HG03196 (cell line): ENCODE results near the gene LGALS9.

Experiments used
- ATAC-seq: cut with Tn5 transposase; IDR thresholded peaks from one replicate; pipeline ENCODE4 v1.9.1; 2021; ENCODE audit not compliant: unreplicated experiment

The LGALS9 gene

DNA sequence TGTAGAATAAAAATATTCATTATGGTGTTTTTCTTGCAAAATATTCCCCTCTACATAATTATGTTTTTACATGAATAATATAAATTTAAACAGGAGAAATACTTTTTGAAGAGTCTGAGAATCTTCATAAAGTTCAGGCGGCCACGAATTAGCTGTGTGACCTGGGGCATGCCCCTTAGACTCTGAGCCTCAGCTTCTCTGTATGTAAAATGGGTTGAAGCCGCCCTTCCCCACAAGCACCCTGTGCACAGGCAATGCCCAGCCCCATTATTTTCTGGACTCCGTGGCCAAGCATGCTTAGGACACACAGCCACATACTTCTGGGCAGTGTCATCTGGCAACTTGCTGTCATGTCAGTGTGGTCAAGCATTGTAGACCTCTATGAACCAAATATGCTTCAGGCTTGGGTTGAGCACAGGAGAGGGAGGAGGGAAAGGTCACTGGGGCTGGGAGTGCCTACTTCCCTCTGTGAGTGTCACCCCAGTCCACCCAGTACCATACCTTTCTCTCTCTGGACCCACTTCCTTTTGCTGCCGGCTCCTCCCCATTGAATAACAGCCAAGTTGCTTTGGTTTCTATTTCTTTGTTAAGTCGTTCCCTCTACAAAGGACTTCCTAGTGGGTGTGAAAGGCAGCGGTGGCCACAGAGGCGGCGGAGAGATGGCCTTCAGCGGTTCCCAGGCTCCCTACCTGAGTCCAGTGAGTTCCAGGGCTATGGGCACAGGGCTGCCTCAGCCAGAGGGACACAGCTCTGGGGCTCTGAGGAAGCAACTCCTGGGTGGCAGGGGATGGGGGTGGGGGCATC, at the start of gene LGALS9:
LGALS9 (plus strand) TSS at position 582 of the 804 bp plus-strand sequence; CDS start at position 660, 78 bp downstream.
- ATAC-seq: no peak

DNA sequence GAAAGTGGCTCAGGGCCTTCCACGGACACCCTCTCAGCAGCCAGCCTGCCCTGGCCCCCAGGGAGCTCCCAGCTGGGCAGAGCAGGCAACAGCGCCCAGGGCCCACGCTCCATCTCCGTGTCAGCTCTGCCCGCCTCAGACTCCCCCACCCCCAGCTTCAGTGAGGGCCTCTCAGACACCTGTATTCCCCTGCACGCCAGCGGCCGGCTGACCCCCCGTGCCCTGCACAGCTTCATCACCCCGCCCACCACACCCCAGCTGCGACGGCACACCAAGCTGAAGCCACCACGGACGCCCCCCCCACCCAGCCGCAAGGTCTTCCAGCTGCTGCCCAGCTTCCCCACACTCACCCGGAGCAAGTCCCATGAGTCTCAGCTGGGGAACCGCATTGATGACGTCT, 48.3 kb upstream of the LGALS9 start:
- ATAC-seq: no peak

DNA sequence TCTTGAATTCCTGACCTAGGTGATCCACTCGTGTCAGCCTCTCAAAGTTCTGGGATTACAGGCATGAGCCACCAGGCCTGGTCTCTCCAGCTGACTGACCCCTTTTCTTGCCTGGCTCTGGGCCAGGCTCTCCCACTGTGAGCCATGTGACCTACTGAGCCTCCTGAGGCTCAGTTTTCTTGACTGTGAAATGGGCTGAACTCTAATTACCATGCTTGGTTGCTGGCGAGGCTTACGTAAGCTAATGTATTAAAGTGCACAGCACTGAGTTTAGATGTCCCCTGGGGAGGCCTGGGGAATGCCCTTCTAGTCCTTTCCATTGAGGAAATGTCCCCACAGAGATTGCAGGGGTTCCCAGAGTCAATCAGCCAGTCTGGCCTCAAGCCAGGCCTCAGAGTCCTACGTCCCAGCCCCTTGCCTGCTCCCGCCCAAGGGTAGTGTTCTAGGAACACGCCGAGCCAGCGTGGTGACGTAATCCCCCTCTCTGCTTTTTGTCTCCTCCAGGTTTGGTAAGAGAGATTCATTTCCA, 45.8 kb upstream of the LGALS9 start:
- ATAC-seq: no peak

DNA sequence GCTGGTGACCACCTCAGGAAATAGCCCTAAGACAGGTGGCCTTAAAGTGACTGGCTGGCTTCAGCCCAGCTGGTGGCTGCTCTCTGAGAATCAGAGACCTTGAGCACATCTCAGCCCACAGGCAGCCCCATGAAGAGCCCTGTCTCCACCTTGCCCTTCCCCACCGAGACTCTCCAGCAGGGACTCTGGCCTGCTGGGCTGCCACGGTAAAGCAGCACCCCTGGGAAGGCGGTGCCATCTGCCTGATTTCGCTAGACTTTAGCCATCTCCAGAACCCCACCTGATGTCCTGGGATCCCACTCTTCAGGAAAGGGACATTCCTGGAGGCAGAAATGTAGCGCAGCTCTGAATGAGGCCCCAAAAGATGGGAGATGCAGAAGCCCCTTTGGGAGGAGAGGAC, 45.2 kb upstream of the LGALS9 start:
- ATAC-seq: no peak

DNA sequence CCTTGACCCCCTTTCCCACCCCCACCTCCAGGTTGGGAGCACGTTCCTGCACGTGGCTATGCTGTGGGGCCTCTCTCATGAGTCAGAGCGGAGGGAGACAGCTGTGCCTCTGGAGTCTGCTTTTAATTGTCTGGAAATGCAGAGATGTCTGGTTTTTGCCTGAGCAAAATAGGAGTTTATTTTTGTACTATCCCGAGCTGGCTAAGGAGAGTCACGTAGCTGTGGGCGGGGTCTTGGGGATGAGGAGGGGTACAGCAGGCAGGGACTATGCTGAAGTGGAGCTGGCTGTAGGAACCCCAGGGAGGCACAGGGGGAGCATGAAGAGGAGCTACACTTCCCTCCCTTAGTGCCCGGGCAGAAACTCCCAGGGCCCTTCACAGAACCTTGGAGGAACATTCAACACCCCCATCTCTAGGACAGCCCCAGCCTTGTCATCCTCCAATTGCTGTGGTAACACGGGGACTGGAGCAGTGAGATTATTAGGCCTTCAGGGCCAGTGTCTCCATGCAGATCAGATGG, 44.7 kb upstream of the LGALS9 start:
- no peak for ATAC-seq

DNA sequence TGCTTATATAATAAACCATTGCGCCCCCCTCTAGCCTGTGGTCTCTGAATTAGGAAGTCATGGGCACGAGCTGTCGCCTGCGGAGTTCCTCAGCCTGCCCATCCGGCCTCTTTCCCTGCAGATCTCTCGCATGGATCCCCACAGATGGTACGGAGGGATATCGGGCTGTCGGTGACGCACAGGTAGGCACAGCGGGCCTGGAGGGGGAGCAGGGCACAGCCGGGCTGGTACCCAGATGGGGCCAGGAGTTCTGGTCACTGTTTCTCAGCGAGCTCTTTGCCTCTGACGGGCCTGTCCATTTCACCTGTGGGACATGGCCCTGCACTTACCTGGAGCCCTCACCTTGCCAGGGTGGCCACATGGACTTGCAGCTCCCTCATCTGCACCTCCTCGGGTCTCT, 42.6 kb upstream of the LGALS9 start:
- no peak for ATAC-seq

DNA sequence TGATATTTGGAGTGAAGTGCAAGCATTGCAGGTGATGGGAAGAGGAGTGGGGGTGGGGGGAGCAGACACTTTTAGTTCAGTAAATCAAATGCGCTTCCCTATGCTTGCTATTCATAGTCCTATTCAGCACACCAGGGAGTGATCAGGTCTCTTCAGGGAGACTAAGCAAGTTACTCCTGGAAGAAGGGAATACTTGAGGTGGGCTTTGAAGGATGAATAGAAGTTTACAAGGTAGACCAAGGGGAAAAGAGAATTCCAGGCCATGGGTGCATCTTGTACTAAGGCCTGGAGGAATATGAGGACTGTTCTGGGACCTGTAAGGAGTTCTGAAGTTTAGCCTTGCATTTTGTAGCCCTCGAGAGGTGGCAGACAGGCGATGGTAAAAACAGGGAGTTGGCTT, 40.1 kb upstream of the LGALS9 start:
- no peak for ATAC-seq

DNA sequence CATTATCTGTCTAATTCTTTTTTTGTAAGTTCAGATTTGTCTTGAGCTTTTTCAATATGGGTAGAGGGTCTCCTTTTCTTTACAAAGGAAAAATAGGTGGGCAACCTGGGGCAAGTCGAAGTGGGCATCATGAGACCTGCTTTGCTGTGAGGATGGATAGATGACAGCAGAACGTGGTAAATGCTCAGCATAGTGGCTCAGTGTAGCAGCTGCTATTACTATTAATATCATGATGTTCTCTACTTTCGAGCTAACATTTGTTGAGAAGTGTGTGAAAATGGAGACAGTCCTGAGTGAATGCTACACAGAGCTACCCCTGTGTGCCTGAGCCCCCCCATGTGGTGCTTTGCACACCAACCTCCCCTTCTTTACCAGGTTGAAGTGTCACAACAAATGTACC, 39.0 kb upstream of the LGALS9 start:
- no peak for ATAC-seq

DNA sequence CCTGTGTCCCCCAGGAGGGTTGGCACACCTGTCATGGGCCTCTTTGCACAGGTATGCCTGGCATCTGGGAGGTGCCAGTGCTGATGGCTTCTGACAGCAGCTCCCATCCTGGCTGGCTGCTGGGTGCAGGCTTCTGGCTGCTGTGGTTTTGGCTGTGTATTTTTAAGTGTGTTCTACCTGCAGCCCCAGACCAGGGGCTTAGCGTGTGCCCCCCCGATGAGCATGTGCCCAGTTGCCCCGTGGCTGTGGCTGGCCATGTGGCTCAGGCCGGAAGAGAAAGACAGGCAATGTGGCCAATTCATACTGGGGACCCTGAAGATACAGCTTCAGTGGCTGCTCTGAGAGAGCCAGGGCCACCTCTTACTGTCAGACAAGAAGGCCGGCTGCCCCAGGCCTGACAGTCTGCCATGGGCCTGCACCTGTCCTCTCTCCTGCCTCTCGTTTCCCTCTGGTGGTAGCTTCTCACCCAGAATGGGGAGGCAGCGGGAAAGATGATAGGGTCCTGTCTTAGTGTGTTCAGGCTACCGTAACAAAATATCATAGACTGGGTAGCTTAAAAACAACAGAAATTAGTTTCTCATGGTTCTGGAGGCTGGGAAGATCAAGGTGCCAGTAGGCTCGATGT, 37.6 kb upstream of the LGALS9 start:
- no peak for ATAC-seq

DNA sequence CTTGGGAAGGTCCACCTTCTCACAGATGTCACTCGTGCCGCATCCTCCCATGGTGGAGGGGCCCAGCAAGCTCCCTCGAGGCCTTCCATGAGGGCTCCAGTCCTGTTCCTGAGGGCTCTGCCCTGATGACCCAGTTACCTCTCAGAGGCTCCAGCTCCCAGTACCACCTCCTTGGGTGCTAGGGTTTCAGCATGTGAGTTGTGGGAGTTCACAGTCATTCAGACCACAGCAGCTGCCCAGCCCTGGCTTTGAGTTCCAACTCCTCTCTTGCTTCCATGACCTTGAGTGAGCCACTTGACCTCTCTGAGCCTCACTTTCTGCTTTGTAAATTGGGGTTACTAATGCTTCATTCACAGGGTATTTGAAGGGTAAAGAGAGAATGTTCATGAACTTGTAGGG, 37.1 kb upstream of the LGALS9 start:
- no peak for ATAC-seq

DNA sequence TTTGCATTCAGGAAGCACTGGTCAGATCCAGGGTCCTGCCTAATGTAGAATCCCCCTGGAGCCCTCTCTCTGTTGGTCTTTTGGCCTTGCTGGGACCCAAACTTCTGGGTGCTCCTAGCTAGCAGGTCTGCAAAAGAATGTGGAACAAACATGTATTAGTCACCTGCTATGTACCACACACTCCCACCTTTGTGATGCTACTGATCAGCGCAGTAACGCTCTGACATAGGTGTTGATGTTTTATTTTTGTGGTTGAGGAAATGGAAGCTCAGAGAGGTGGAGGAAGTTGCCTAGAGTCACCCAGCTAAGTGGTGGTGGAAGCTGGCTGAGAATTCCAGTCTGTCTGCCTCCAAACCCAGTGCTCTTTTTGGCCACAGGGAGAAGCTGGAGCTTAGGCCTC, 35.8 kb upstream of the LGALS9 start:
- ATAC-seq: no peak

DNA sequence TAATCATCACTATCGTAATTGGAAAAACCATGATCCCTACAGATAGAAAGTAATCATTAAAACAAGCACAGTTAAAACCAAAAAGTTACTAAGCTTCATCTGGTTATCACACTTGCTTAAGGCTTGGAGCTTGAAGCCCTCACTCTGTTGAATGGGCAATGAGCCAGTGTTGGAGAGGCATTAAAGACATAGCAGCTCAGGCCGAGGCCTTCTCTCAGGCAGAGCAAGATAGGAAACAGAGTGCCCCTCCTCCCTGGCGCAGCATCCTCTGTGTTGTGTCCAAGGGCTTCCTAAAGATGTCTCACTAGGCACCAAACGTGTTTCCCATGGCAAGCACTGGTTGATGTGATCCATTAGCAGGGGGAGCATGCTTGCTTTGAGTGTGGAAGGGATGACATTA, 34.9 kb upstream of the LGALS9 start:
- ATAC-seq: no peak

DNA sequence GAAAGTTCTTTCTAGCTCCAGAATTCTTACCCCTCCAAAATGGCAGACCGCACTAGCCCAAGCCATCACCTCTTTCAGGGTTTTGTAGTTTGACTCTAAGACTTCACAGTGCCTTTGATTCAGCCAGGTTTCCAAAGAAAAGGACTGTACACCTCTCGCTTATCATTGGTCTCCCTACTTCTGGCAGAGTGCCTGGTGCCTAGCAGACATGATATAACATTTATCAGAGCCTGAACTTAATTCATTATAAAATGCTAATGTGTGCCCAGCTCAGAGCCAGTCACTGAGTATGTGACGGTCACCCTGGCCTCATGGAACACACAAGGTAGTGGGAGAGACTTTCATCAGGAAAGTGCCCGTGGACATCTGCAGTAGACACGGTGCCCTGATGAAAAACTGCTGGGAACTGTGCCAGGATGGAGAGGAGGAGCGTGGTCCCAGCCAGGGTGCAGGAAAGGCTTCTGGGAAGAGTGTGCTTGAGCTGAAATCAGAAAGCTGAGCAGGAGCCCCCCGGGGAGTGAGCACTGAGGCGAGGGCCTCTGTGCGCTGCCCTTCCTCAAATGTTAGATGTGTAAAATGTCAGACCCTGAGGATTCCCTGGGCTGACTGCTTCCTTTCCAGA, 34.3 kb upstream of the LGALS9 start:
- no peak for ATAC-seq

DNA sequence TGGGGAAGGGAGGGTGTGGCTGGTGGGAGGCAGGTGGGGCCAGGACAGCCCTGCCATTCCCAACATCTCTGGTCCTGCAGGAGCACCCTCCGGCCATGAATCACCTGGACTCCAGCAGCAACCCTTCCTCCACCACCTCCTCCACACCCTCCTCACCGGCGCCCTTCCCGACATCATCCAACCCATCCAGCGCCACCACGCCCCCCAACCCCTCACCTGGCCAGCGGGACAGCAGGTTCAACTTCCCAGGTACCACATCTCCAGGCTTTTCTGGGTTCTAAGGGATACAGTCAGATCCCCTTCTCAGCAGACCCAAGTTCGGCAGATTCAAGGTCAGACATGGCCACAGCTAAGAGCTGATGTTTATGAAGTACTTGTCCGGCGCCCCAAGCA, 33.8 kb upstream of the LGALS9 start:
- no peak for ATAC-seq

DNA sequence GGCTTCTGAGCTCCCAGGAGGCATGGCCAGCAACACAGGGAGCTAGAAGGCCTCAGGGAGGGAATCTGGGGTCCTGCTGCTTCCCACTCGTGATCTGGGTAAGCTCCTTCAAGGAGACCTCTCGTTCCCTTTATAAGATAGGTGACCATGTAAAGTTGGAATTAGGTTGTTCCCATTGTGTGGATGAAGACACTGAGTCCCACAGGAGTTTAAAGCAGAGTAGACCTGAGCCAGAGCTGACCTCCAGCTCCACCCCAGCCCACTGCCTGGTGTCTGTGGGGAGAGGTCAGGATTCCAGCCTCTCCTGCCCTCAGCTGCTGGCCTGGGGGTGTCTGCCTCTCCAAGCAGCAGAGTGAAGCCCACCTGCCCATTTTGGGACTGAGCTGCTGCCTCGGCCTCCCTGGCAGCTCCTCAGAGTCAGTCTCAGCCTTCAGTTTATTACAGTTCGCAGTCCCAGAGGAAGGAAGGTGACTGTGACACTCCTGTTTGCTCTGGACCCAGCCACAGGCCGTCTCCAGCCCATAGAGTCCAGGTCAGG, 33.1 kb upstream of the LGALS9 start:
- no peak for ATAC-seq

DNA sequence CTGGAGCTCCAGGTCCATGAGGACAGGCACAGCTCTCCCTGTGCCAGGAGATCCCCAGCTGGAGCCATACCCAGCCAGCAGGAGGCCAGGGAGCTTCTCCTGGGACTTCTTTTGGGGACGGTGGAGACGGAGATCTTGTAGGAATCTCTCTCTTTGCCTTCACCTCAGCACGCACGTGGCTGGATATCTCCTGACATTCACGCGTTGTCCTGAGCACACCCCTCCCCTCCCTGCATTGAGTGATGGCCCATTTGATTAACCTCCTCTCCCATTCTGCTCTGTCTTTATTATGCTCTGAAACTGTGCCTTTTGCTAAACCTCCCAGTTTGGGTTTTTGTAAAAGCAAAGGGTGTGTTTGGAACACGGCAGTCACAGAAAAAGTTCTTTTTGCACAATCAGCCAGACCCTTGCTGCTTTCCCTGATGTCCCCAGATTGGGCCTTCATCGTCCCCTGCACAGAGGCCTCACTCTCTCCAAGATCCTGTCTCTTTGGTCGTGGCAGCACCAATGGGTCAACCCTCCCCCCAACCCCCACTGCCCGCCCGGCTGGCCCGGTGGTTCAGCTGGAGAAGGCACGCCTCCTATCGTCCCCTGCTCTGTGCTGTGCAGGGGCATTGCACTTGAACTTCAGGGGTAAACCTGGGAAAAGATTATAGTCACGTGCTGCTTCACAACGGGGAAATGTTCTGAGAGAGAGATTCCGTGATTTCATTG, 32.5 kb upstream of the LGALS9 start:
- no peak for ATAC-seq

DNA sequence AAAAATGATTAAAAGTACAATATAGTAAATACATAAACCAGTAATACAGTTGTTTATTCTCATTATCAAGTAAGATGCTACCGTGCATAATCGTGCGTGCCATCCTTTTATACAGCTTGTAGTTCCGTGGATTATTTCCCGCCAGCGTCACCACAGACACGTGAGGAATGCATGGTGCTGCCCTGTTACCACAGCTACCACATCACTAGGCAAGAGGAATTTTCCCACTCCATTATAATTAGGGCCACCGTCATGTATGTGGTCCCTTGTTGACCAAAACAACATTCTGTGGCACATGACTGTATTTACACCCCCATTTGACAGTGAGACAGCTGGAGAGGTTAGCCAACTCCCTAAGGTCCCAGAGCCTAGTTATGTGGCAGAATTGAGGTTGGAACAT, 30.5 kb upstream of the LGALS9 start:
- ATAC-seq: no peak

DNA sequence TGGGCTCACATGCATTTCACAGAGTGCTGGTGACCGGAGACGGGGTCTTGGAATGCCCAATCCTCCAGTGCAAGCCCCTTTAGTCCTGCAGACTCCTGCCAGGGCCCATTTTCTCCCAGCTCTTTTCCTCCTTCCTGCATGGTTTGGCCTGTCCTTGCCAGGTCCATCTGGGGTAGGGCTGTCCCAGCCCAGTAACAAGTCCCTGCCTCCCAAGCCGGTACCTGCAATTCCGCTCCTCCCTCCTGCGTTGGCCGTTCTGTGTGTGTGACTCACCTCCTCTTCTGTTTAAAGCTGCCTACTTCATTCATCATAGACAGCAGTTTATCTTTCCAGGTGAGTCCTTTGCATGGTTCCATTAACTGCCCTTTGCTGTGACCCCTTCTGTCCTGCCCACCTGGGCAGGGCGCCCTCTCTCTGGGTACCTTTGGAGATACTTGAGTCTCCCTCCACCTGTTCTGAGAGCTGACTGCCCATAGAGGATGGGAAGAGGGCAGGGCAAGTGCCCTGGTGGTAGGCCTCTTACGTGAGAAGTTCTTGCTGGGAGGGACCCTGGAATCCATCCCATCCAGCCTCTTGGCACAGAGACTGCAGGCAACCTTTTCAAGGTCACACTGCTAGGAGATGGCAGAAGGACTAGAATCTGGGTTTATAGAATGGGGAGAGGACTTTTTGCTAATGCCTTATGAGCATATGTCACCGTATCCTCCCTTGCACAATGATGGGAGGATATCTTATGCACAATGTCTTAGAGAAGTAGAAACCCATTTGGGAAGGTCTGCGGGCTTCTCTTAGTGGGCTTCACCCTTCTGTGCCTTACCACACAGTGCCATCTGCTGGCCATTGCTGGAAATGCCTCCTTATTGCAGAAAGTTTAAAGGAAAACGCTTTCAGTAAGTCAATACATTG, 29.7 kb upstream of the LGALS9 start:
- ATAC-seq: no peak

DNA sequence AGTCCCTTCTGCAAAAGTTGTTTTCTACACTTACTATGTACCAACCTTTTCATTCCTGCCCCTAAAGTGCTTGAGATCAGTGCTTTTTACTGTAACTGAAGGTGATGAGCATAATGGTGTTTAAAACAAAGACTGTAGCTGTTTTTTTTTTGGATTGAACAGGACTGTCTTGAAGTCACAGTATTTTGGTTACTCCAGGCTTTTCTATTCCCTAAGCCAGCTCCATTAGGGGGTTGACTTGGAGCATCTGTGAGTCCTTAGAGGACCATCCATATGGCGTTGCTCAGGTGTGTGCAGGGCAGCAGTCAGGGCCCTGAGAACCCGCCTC, 29.0 kb upstream of the LGALS9 start:
- no peak for ATAC-seq
